ENCODE results near the gene NLGN2. TPM values are rescaled to one million over a fixed set of nuclear protein-coding genes. Genes with fewer than 3 reads are reported as not detected.

NLGN2 gene
- polyA plus RNA-seq, 3 donors = 0.55 TPM; not detected in 2

DNA sequence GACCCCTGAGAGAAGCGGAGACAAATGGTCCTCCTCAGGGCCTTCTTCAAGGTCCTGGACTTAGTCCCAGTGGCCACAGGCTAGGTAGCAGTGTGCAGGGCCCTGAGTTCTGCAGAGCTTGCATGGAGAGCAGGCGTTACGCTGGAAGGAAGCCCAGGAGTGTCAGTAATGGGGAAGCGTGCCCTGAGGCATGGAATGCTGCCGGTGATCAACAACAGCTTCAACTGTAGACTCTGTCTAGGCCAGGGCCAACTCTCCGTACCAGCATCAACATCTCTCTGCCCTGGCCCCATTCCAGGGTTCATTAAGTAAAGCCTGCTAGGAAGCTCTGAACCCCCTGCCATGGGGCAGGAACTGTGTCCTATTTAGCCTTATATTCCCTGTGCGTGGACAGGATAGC is 27.3 kb upstream of the NLGN2 start:
- Mint-ChIP-seq H3K36me3 (peaks cover 2 to 8% of the 10 kb centered on the region in 2 donors), H3K27me3 (ENCODE audit: low read depth in 3 of 3) (peaks cover 51 to 78% (median 65%) of the 10 kb centered on the region in 3 donors), H3K4me3 (peak overlapping the region; percentile 10 to 83), H3K9me3 (peaks cover 7 to 21% (median 15%) of the 10 kb centered on the region in 7 donors), H3K4me1 (peaks cover 18% of the 10 kb centered on the region), H3K27ac (peak overlapping the region in 1 of 7 donors; percentile 57)
- Histone ChIP-seq H2AFZ (ENCODE audit: insufficient read depth, low read depth, low read length, poor library complexity, severe bottlenecking) (no peak overlapping the region), H3K79me2 (ENCODE audit: insufficient read depth, low read length) (no peaks in the 10 kb centered on the region), H3K27ac (ENCODE audit: low read depth in 1 of 2, low read length in 2 of 2) (no peak overlapping the region), H3K4me2 (replicated peaks; ENCODE audit: extremely low read depth, low read length, poor library complexity, severe bottlenecking) (peak overlapping the region; percentile 45), H3K9ac (ENCODE audit: insufficient read depth, low read length, poor library complexity, severe bottlenecking) (no peak overlapping the region), H3K36me3 (replicated peaks in 1 of 2; ENCODE audit: control insufficient read depth in 1 of 2, insufficient read depth in 2 of 2, low read length in 2 of 2) (no peaks in the 10 kb centered on the region), H4K20me1 (ENCODE audit: insufficient read depth, low read length) (no peaks in the 10 kb centered on the region), H3K4me1 (ENCODE audit: control insufficient read depth in 1 of 2, insufficient read depth in 2 of 2, low read length in 2 of 2) (peaks cover 16 to 23% of the 10 kb centered on the region in 2 donors), H3K9me3 (replicated peaks in 1 of 2; ENCODE audit: control insufficient read depth in 1 of 2, insufficient read depth in 1 of 2, low read length in 2 of 2) (no peaks in the 10 kb centered on the region), H3K27me3 (ENCODE audit: control insufficient read depth in 2 of 2, insufficient read depth in 2 of 2, low read length in 2 of 2) (peaks cover 34 to 59% of the 10 kb centered on the region in 2 donors), H3K4me3 (replicated peaks in 1 of 3; ENCODE audit: low read depth in 2 of 3, low read length in 3 of 3) (peak overlapping the region in 1 of 3 experiments; percentile 7)
- intact Hi-C loops (cut with micrococcal nuclease) = no loop called here
- TF ChIP-seq, protein P1, sequence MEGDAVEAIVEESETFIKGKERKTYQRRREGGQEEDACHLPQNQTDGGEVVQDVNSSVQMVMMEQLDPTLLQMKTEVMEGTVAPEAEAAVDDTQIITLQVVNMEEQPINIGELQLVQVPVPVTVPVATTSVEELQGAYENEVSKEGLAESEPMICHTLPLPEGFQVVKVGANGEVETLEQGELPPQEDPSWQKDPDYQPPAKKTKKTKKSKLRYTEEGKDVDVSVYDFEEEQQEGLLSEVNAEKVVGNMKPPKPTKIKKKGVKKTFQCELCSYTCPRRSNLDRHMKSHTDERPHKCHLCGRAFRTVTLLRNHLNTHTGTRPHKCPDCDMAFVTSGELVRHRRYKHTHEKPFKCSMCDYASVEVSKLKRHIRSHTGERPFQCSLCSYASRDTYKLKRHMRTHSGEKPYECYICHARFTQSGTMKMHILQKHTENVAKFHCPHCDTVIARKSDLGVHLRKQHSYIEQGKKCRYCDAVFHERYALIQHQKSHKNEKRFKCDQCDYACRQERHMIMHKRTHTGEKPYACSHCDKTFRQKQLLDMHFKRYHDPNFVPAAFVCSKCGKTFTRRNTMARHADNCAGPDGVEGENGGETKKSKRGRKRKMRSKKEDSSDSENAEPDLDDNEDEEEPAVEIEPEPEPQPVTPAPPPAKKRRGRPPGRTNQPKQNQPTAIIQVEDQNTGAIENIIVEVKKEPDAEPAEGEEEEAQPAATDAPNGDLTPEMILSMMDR (IDR thresholded peaks at IDR 0.05) = no peak
- no peak for DNase-seq
- 70% methylated on average over 3 of the region's 7 CpGs for WGBS (ENCODE audit: insufficient coverage)

DNA sequence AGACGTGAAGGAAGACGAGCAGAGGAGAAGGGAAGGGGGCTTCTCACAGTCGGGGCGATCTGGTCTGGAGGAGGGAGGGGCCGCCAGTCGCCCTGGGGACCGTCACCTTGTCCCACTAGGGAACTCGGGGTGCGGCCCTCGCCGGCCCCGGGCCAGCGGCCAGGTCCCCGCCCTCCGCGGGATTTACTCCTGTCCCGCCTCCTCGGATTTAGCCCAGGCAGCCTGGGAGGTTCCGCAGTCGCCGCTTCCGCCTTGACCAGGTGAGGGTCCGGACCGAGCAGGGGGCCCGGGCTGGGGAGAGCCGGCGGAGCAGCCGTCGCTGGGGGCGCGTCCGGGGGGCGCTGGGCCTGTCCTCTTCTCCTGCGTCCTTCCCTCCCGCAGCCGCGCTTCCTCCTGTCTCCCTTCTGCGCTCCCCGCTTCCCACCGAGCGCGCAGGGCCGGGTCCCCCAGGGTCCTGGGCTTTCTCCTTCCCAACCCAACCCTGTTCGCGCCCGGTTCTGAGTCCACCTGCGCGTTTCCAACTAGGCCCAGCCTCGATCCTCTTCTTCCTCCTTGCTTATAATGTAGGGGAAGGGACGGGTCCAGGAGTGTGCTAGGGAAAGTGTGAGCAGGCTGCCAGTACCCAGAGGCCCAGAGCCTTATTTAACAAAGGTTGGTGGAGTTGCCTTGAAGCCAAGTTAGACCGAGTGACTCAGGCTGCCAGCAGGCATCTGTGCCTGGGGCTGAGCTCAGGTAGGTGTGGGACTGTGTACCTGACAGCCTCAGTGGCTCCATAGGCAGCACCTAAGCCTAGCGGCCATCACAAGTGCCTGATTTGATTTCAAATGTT is 26.6 kb upstream of the NLGN2 start, which contains the start of gene TNK1:
TNK1 (plus strand) TSS at position 235 of the 829 bp plus-strand sequence. CDS start 1,838 bp downstream, outside the sequence.
- Histone ChIP-seq H3K4me3 (replicated peaks in 1 of 3; ENCODE audit: low read depth in 2 of 3, low read length in 3 of 3) (peak within 1 kb of the TSS in 1 of 3 experiments; percentile 7), H3K4me1 (ENCODE audit: control insufficient read depth in 1 of 2, insufficient read depth in 2 of 2, low read length in 2 of 2) (peaks cover 16 to 23% of the 10 kb centered on the region in 2 donors), H3K27ac (ENCODE audit: low read depth in 1 of 2, low read length in 2 of 2) (no peak within 1 kb of the TSS), H4K20me1 (ENCODE audit: insufficient read depth, low read length) (no peaks in the 10 kb centered on the region), H3K9me3 (replicated peaks in 1 of 2; ENCODE audit: control insufficient read depth in 1 of 2, insufficient read depth in 1 of 2, low read length in 2 of 2) (no peaks in the 10 kb centered on the region), H3K27me3 (ENCODE audit: control insufficient read depth in 2 of 2, insufficient read depth in 2 of 2, low read length in 2 of 2) (peaks cover 34 to 59% of the 10 kb centered on the region in 2 donors), H3K79me2 (ENCODE audit: insufficient read depth, low read length) (no peaks in the 10 kb centered on the region), H2AFZ (ENCODE audit: insufficient read depth, low read depth, low read length, poor library complexity, severe bottlenecking) (no peak within 1 kb of the TSS), H3K9ac (ENCODE audit: insufficient read depth, low read length, poor library complexity, severe bottlenecking) (no peak within 1 kb of the TSS), H3K4me2 (replicated peaks; ENCODE audit: extremely low read depth, low read length, poor library complexity, severe bottlenecking) (peak within 1 kb of the TSS; percentile 45), H3K36me3 (replicated peaks in 1 of 2; ENCODE audit: control insufficient read depth in 1 of 2, insufficient read depth in 2 of 2, low read length in 2 of 2) (no peaks in the 10 kb centered on the region)
- Mint-ChIP-seq H3K4me3 (peak within 1 kb of the TSS; percentile 10 to 84), H3K9me3 (peaks cover 7 to 21% (median 15%) of the 10 kb centered on the region in 7 donors), H3K27me3 (ENCODE audit: low read depth in 3 of 3) (peaks cover 51 to 80% (median 65%) of the 10 kb centered on the region in 3 donors), H3K27ac (peak within 1 kb of the TSS in 1 of 7 donors; percentile 57), H3K4me1 (peaks cover 18% of the 10 kb centered on the region), H3K36me3 (peaks cover 2 to 12% of the 10 kb centered on the region in 2 donors)
- no peak for DNase-seq
- intact Hi-C loops (cut with micrococcal nuclease) = no loop called here
- TF ChIP-seq, protein P1 (IDR thresholded peaks at IDR 0.05) = no peak
- 3% methylated on average over 43 of the region's 52 CpGs for WGBS (ENCODE audit: insufficient coverage)
